Measurements from ENCODE around the gene CCR2.

DNA sequence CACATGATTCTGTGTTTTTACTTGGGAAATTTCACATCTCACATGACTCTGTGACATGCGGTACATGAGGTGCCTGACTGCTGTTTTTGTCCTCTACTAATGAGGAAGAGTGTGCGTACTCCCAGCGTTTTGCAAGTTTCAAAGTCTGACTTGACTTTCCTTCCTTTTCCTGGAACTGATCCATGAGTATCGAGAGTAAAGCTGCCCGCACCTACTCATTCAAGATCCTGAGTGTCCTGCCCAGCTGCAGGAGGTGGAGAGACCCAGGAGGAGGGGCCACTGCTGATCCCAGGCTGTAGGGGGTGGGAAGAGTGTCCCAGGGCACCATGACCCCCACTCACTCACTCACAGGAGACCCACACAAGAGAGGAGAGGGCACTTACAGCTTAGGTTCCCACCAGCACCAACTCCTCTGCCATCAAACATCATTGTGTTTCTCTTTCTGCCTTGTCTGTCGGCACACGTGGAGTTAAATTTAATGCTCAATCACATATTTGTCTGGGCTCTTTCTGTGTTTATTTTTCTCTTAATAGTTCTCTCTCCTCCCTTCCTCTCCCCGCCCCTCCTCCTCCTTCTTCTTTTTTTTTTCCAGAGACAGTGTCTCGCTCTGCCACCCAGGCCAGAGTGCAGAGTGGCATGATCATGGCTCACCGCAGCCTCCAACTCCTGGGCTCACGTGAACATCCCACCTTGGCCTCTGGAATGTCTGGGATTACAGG, 51.5 kb downstream of the CCR2 start:
- TF ChIP-seq EZH2 (IDR thresholded peaks at IDR 0.05; ENCODE audit: low read depth): no peak
- TF ChIP-seq, protein P1, sequence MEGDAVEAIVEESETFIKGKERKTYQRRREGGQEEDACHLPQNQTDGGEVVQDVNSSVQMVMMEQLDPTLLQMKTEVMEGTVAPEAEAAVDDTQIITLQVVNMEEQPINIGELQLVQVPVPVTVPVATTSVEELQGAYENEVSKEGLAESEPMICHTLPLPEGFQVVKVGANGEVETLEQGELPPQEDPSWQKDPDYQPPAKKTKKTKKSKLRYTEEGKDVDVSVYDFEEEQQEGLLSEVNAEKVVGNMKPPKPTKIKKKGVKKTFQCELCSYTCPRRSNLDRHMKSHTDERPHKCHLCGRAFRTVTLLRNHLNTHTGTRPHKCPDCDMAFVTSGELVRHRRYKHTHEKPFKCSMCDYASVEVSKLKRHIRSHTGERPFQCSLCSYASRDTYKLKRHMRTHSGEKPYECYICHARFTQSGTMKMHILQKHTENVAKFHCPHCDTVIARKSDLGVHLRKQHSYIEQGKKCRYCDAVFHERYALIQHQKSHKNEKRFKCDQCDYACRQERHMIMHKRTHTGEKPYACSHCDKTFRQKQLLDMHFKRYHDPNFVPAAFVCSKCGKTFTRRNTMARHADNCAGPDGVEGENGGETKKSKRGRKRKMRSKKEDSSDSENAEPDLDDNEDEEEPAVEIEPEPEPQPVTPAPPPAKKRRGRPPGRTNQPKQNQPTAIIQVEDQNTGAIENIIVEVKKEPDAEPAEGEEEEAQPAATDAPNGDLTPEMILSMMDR (conservative IDR thresholded peaks at IDR 0.05): no peak
